ENCODE data around the gene CIAPIN1.

- no peak for TF ChIP-seq CTCF (IDR thresholded peaks at IDR 0.05)
- TF ChIP-seq POLR2A (IDR thresholded peaks at IDR 0.05), result no peak
These were observed 39.4 kb downstream of the CIAPIN1 start for GRCh38 chr16:57407521-57408353.

Measured in uterus (tissue), 2 donors.